GM18502 (cell line): ENCODE measurements around the gene AFAP1.
A peak's percentile ranks its signal among the peaks of the same experiment; 100 is the strongest.

Experiments used
- ATAC-seq: cut with Tn5 transposase; IDR thresholded peaks from one replicate; pipeline ENCODE4 v1.9.1; 2021; ENCODE audit warnings: mild to moderate bottlenecking; ENCODE audit not compliant: unreplicated experiment, poor library complexity

The AFAP1 gene

GRCh38 chr4:7793186-7793585 lies 146.5 kb downstream of the AFAP1 start:
- ATAC-seq: no peak

DNA sequence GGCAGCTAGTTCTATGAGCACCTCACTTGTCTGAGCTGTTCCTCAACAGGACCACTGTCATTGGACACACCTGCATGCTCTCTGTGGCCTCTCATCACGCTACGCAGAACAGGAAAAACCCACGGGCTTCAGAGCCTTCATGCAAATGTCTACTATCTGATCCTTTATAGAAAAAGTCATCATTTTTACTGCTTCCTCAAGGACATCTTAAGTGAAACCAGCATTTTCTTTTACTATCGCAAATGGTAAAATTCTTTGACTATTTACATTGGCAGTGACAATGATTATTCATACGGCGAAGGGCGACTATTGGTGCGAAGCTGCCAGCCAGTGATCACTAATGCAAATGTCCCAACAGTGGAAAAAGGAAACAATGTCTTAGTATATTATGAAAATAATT lies 147.0 kb downstream of the AFAP1 start:
- ATAC-seq: peak; percentile 87

- ATAC-seq: no peak
These were observed 148.7 kb downstream of the AFAP1 start for GRCh38 chr4:7790999-7791398.

- ATAC-seq: no peak
These were observed 149.6 kb downstream of the AFAP1 start for GRCh38 chr4:7790023-7790422.

DNA sequence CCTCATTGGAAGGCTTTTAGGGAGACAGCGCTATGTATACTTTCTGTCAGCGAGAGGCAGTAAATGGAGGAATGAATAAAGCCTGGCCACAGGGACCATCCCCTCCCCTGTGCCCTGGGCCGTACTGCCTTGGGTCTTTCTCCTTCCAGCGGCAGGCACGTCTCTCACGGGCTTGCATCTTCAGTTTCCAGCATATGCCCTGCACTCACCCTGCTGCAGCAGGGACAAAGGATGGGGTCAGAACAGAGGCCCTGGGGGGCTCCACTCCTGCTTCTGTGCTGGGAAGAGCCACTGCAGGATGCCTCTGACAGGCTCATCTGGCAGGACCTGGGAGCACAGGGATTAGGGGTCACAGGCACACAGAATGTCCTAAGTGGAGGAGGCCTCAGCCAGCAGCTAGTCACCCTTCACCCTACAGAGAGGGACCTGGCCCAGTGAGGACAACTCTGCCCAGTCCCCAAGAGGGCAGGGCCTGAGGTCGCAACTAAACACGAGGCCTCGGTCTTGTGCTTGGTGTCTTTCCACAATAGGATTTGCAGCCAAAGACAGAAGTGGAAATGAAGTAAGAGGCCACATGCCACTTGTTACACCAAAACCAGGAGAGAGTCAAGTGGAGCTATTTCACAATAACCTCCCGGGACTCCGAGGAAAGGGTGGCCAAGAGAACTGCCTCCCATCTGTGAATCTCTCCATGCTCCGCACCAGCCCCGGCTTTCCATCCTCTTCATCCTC lies 150.8 kb downstream of the AFAP1 start:
- ATAC-seq: no peak

DNA sequence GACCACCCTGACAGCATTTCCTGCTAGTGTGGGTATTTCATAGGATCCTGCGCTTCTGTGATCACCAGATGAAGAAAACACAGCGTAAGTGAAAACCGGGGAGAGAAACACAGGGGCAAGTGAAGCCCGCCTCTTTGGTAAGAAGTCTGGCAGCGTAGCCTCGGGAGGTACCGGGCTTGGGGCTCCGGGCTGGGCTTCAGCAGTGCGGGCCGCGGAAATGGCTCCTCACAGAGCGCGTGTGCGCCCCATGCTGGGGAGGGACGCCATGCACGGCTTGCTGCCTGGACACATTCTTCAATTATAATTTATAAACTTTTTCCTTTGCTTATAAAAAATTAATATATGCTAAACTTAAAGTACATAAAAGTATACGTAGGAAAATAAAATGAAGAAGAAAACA lies 151.5 kb downstream of the AFAP1 start:
- ATAC-seq: no peak

DNA sequence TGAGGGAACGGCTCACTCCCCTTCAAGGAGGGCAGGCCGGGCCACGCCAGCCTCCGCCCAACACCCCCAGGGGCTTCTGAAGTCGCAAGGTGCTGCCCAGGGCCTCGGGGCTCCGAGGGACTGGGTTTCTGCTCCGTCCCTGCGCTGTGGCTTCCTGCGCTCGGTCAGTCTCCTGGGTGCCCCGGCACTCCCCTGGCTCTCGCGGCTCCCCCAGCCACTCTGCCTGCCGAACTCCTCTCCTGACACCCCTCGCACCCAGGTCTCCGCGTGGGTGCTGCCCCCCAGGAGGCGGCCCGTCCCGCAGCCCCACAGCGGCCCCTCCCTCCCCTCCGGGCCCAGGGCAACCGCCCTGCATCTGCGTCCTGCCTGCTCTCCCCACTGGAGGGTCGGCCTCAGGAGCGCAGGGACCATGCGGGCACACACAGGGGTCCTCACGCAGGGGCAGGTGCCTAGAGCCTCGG lies 151.9 kb downstream of the AFAP1 start:
- no peak for ATAC-seq

GRCh38 chr4:7787067-7787466 lies 152.6 kb downstream of the AFAP1 start:
- no peak for ATAC-seq

DNA sequence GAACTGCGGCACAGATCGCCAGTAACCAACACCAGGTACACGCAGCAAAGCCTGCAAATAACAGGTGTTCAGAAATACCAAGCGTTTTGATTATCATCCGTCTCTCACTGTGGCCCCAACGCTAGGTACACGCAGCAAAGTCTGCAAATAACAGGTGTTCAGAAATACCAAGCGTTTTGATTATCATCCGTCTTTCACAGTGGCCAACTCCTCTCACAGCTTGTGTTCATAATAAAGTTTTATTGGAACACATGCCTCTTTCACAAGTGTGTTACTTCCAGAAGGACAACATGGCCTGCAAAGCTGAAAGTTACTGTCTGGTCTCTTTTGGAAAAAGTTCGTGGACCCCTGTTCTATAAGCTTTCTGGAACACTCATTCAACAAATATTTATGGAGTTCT lies 153.1 kb downstream of the AFAP1 start:
- ATAC-seq: no peak

DNA sequence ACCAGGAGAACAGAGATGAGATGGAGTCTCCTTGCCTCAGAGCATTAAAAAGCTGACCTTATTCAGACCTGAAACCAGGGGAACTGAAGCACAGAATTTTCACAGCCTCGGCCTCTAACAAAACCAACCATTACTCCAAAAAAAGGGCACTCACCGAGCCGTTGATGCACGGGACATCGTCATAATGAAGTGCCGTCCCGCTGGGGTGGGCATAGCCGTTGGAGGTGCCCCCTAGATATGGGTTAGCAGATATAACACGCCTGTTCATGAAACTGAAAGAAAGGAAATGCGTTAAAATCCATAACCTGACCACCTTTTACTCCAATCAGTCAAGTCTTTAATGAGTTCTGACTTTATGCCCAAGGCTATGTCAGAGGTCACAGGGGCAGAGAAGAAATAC lies 153.6 kb downstream of the AFAP1 start:
- ATAC-seq: no peak

DNA sequence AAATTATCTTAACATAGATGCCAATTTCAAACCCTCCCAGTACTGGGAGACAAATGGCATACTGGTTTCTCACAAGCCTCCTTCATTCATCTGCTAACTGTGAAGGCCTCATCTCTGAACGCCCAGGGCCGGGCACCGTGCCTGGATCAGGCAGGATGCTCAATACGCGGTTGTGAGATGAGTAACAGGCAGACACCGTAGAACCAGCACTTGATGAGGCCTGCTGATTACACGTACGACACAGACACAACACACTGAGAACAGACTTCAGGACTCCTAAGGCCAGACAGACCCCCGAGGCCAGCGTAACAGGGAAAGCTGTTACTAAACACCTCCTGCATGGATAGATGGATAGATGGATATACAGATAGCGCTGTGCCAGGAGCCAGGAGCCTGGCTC lies 154.6 kb downstream of the AFAP1 start:
- no peak for ATAC-seq

DNA sequence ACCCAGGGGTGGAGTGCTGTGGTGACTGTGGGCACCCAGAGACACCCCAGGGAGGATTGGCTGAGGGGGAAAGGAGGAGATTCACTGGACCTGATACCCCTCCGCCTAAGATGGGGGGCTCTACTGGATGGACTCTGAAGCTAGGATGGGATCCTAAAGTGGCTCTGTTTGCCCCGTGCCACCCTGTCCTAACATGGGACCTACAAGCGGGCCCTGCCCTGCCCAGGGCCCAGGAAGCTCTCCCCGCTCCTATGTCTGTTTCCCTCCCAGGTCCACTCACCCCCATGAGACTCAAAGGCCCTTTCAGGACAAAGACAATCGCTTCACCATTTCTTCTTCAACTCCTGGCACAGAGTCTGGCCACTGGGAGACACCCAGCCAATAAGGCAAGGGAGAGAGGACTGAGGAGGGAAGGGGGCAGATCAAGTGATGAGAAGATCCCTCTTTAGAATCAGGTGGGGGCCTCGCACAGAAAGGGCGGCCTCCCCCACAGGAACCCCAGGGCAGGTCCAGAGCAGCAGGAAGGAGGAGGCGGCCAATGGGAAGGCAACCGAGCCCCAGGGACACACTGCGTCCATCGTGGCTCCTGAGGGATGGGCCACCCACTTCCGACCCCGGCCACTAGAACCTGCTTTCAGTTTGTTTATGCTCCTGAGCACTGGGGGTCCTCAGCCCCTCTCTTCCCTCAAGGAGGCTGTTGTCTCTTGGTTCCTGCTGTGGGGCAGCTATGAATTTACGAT lies 155.4 kb downstream of the AFAP1 start:
- no peak for ATAC-seq

- no peak for ATAC-seq
These were observed 156.1 kb downstream of the AFAP1 start for GRCh38 chr4:7783541-7783940.

- no peak for ATAC-seq
These were observed 156.9 kb downstream of the AFAP1 start for GRCh38 chr4:7782783-7783182.

GRCh38 chr4:7781993-7782392 lies 157.7 kb downstream of the AFAP1 start:
- ATAC-seq: no peak

GRCh38 chr4:7781366-7781765 lies 158.3 kb downstream of the AFAP1 start:
- no peak for ATAC-seq

- no peak for ATAC-seq
These were observed 158.8 kb downstream of the AFAP1 start for GRCh38 chr4:7780751-7781348.

DNA sequence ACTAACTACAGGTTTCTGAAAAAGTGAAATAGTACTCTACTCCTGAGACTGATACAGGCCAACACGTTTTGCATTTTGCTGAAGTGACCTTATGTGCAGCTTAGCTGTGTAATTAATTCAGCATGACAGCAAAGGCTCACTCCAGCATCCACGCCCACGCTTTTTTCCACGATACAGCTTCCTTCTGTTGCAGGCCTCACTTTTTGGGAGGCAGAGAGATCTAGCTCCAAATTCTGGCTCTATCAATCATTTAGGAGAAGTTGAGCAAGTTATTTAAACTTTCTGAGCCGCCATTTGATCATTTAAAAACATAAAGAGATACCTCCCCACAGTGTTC lies 160.3 kb downstream of the AFAP1 start:
- ATAC-seq: no peak

DNA sequence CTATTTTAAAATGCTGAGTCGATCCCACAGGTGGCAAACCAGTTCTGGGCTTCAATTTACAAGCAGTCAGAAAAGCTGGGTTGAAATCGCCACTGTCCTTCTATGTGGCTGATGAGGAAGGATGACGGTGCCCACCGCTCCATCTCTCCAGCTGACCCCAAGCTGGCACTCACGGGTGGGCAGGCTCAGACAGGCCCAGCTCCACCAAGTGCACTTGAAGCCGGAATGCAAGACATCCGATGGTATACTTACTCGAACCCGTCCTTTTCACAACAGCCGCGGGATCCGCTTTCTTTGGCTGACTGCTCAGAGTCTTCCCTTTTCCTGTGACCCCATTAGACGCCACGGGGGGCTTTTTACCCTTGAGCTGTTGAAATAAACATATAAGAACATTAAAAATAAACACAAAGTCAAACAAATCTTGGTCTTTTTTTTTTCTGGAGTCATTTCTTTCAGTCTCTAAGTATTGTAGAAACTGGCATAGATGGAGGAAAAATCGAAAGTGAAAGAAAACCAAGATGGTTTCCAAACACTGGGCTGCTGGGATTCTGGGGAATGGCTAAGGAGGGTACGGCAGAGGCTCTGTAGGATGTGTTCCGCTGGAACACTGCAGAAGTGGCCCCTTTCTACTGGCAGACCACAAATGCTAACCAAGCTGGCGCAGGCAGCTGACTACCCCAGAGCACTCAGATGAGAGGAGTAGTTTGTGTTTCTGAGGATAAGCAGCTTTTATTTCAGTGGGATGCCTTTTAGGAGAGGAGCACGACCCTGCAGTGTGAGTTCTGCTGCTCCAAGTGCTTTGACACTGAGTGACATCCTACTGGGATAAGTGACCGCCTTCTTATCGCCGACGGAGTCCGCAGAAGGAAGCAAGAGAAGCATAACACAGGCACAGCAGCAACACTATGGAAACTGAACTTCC lies 160.9 kb downstream of the AFAP1 start:
- ATAC-seq: no peak

DNA sequence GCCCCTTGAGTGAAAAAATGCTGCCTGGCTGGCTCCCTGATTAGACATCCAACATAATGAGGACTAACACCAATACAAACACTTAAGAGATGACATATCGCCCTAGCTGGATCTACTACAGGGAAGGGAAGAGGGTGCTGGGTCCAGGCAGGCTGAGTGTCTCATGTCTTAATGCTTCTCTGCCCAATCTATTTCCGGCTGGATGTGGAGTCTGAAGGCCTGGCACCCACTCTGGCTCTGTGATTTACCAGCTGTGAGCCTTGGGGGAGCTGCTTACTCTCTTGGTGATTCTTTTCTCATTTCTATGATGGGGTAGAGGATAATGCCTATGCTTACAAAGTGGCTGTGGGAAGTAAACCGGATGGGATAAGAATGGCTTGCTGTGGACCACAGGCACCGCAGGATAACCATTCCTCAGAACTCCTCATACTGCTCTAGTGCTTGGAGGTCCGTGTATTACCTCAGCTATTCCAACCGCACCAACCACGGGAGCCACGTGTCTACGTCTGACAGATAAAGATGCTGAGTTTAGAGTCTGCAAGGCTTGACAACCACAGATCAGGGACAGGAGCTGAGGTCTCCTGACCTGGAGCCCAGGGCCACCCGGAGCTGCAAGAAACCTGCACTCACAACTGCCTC lies 161.7 kb downstream of the AFAP1 start:
- no peak for ATAC-seq
